Heart right ventricle (tissue), 16 donors: ENCODE data around the gene ZNF583. TPM values are rescaled to one million over a fixed set of nuclear protein-coding genes. Genes with fewer than 3 reads are reported as not detected.

Experiments used
- ATAC-seq, 8 donors: fragments of 200-7000 bp; cut with Tn5 transposase; one replicate each; pipeline ENCODE4 v1.9.1; 2020; ENCODE audit warnings: mild to moderate bottlenecking in 8 of 8, moderate library complexity in 8 of 8, moderate number of reproducible peaks in 1 of 8
- DNase-seq, 2 donors: peaks; one replicate each; pipeline ENCODE4 v3.0.0-alpha.2; 2020
- H3K27ac ChIP-seq, 10 donors: fragments of 200-600 bp; sonication (generic) in 2 of 10; one replicate each; pipeline versions ENCODE4 v1.5.0 to v1.8.0; 2020 to 2022; ENCODE audit warnings: mild to moderate bottlenecking in 3 of 10
- H3K27me3 ChIP-seq, 7 donors: fragments of 200-600 bp; one replicate each; pipeline ENCODE4 v1.8.0; 2021 to 2022; ENCODE audit warnings: mild to moderate bottlenecking in 2 of 7
- H3K36me3 ChIP-seq, 9 donors: fragments of 200-600 bp; sonication (generic) in 1 of 9; one replicate each; pipeline versions ENCODE4 v1.5.0 to v1.8.0; 2020 to 2022; ENCODE audit warnings: mild to moderate bottlenecking in 2 of 9
- H3K4me1 ChIP-seq, 9 donors: fragments of 200-600 bp; sonication (generic) in 1 of 9; one replicate each; pipeline versions ENCODE4 v1.5.0 to v1.8.0; 2020 to 2022; ENCODE audit warnings: mild to moderate bottlenecking in 4 of 9
- H3K4me3 ChIP-seq, 10 donors: fragments of 200-600 bp; sonication (generic) in 2 of 10; one replicate each; pipeline versions ENCODE4 v1.5.0 to v1.8.0; 2020 to 2022; ENCODE audit warnings: mild to moderate bottlenecking in 7 of 10, moderate library complexity in 2 of 10
- H3K9me3 ChIP-seq, 11 donors: fragments of 200-600 bp in 10 of 11; sonication (generic) in 2 of 11; one replicate each; pipeline versions ENCODE4 v1.5.0 to v1.8.0; 2013 to 2022; ENCODE audit warnings: mild to moderate bottlenecking in 2 of 11, control low read depth in 1 of 11, moderate library complexity in 1 of 11
- CTCF ChIP-seq, 9 donors: fragments of 200-600 bp; sonication (generic) in 2 of 9; IDR thresholded peaks; one replicate each; pipeline versions ENCODE4 v1.5.0 to v1.8.0; 2021 to 2022; ENCODE audit warnings: antibody characterized with exemption in 9 of 9, mild to moderate bottlenecking in 5 of 9, moderate library complexity in 1 of 9
- WGBS, 2 donors: extraction: QIAGEN DNeasy Blood & Tissue Kit; methylation state at CpG; one replicate each; pipeline ENCODE4 v1.1.7; 2013; ENCODE audit warnings: inconsistent platforms in 1 of 2; 5-methylcytosine and 5-hydroxymethylcytosine counted together
- intact Hi-C, 10 donors: fragments of 100-400 bp; cut with DNase I; formaldehyde crosslinking; loops; one replicate each; pipeline versions ENCODE4 v1.11.1 to v1.14.2; 2022
- polyA plus RNA-seq, 2 donors: library from polyadenylated mRNA; stranded (reverse); fragments of 200-250 nt; gene quantifications; one replicate each; pipeline ENCODE4 v1.2.3, GENCODE V29; 2013
- total RNA-seq, 10 donors: library from RNA; stranded (reverse); fragmentation: NEBNext Ultra II Directional in 3 of 10; extraction: Animal tissue kit (Norgen Biotek cat#: 25700) in 3 of 10; gene quantifications; one replicate each; pipeline versions ENCODE4 v1.2.1 to v1.2.4, GENCODE V29; 2021 to 2023
- donor health status: Arrhythmogenic right ventricular cardiomyopathy.
- donor health status: ischemic (EF 13 %, LVEDD 7.1; RV severe dilation, severe dysfunction).
- donor health status: healthy with polysubstance abuse.
- donor health status: DM: no; HTN: yes; CAD: no.
- donor health status: DM: no; HTN: no; CAD: no.
- donor health status: ischemic (EF 25% LVEDD 6.9; RV normal size, moderate dysfunction).
- donor health status: ischemic (EF 25% LVEDD 5.7; RV mildly dilated, moderate dysfunction).
- donor health status: healthy.
- donor health status: DM: yes; HTN: yes; CAD: no.
- donor health status: Ischemic cardiomyopathy.
- donor health status: ischemic (EF 35%, LVEDD 5.7; RV mildly dilated, moderate dysfunction).
- donor health status: nonischemic (EF 11% LVEDD 7.7; RV severe dilation, severe dysfunction).
- donor health status: DM: yes; HTN: yes; CAD: no.
- donor health status: PGD.
- donor health status: ischemic (EF 29% LVEDD 5.4; RV normal size, mild dysfunction).
- donor health status: nonischemic (EF 23%, LVEDD 6.1; RV moderate dilation, normal function).

ZNF583 gene
- total and polyA plus RNA-seq, 12 donors: 2.6 to 7.1 (median 5.2) TPM

- no peak overlapping the region for H3K27ac ChIP-seq
- 91 to 95% methylated on average over 4 of the region's 4 CpGs for WGBS, 2 donors
- intact Hi-C loops: loop anchor here in 3 of 10 donors (5.0 to 10.0 kb wide), 3 partner anchors 100 to 130 kb away; partner anchors contain the start of genes ZFP28 (in 1 of the 3) and ZNF471 (in 1 of the 3)
- H3K4me3 ChIP-seq: peak overlapping the region in 9 of 10 donors; percentile 57 to 80 (median 72)
- H3K27me3 ChIP-seq: no peaks in the 10 kb centered on the region
- peaks cover 0 to 80% (median 33%) of the 10 kb centered on the region in 11 donors for H3K9me3 ChIP-seq
- peaks cover 4 to 20% (median 14%) of the 10 kb centered on the region in 9 donors for H3K4me1 ChIP-seq
- H3K36me3 ChIP-seq: peaks cover 4 to 52% (median 38%) of the 10 kb centered on the region in 9 donors
- no peak for ATAC-seq
- DNase-seq: no peak
- TF ChIP-seq CTCF (IDR thresholded peaks at IDR 0.05): no peak
These were observed 930 bp downstream of the ZNF583 start for GRCh38 chr19:56405062-56405461.

- intact Hi-C loops: no loop called here
- DNase-seq (no peak), ATAC-seq (no peak)
- TF ChIP-seq CTCF (IDR thresholded peaks at IDR 0.05): no peak
- peaks cover 5 to 100% (median 100%) of the 10 kb centered on the region in 11 donors for H3K9me3 ChIP-seq
- H3K27me3 ChIP-seq: no peaks in the 10 kb centered on the region
- H3K4me1 ChIP-seq: no peaks in the 10 kb centered on the region
- H3K36me3 ChIP-seq: peaks cover 0 to 94% (median 50%) of the 10 kb centered on the region in 9 donors
- H3K4me3 ChIP-seq: no peak overlapping the region
- 95 to 98% methylated on average over 5 of the region's 5 CpGs for WGBS, 2 donors
- no peak overlapping the region for H3K27ac ChIP-seq
These were observed 19.3 kb downstream of the ZNF583 start for GRCh38 chr19:56423276-56423984.

- 93 to 95% methylated on average over 1 of the region's 1 CpG for WGBS, 2 donors
- DNase-seq (no peak), ATAC-seq (no peak)
- intact Hi-C loops: no loop called here
- no peaks in the 10 kb centered on the region for H3K4me1 ChIP-seq
- no peak for TF ChIP-seq CTCF (IDR thresholded peaks at IDR 0.05)
- H3K9me3 ChIP-seq: peaks cover 5 to 100% (median 100%) of the 10 kb centered on the region in 11 donors
- H3K36me3 ChIP-seq: peaks cover 0 to 90% (median 46%) of the 10 kb centered on the region in 9 donors
- H3K27ac ChIP-seq: no peak overlapping the region
- no peaks in the 10 kb centered on the region for H3K27me3 ChIP-seq
- no peak overlapping the region for H3K4me3 ChIP-seq
These were observed 19.8 kb downstream of the ZNF583 start for GRCh38 chr19:56423985-56424353.

GRCh38 chr19:56441206-56441792 lies 37.2 kb downstream of the ZNF583 start:
- no peak for TF ChIP-seq CTCF (IDR thresholded peaks at IDR 0.05)
- intact Hi-C loops: no loop called here
- WGBS, 2 donors: 98 to 99% methylated on average over 8 of the region's 8 CpGs
- Histone ChIP-seq H3K9me3 (peaks cover 7 to 86% (median 79%) of the 10 kb centered on the region in 11 donors), H3K27me3 (no peaks in the 10 kb centered on the region), H3K4me1 (no peaks in the 10 kb centered on the region), H3K4me3 (no peak overlapping the region), H3K27ac (no peak overlapping the region), H3K36me3 (peaks cover 0 to 63% (median 30%) of the 10 kb centered on the region in 9 donors)
- DNase-seq: no peak
- no peak for ATAC-seq
